Measurements from ENCODE around the gene ABCA13. TPM values are rescaled to one million over a fixed set of nuclear protein-coding genes. Genes with fewer than 3 reads are reported as not detected.

The ABCA13 gene
- total and polyA plus RNA-seq, 2 of the 4 experiments (the other 2 are of a cell fraction), result under 0.01 to 0.07 TPM

GRCh38 chr7:48587475-48587874 is 416.2 kb downstream of the ABCA13 start:
- Histone ChIP-seq H3K4me3 (ENCODE audit: insufficient read depth, low read depth, low read length) (no peak overlapping the region), H3K79me1 (ENCODE audit: low read depth in 1 of 2, low read length in 2 of 2) (no peaks in the 10 kb centered on the region), H3K4ac (ENCODE audit: low read depth, low read length) (no peak overlapping the region), H4K8ac (ENCODE audit: low read depth in 2 of 2, low read length in 2 of 2) (no peak overlapping the region), H3K9me3 (ENCODE audit: control insufficient read depth, insufficient read depth, low read length) (no peaks in the 10 kb centered on the region), H3K9me1 (ENCODE audit: insufficient read depth, low read length) (no peaks in the 10 kb centered on the region), H3K9ac (ENCODE audit: low read depth, low read length) (no peak overlapping the region), H3K14ac (replicated peaks; ENCODE audit: low read depth, low read length) (no peak overlapping the region), H3K23ac (ENCODE audit: low read depth, low read length) (no peak overlapping the region), H3K56ac (ENCODE audit: extremely low read depth, insufficient read depth, low read length) (no peak overlapping the region), H2AK9ac (replicated peaks; ENCODE audit: low read depth, low read length, poor library complexity) (no peak overlapping the region), H3K27ac (ENCODE audit: insufficient read depth, low read length) (no peak overlapping the region), H3K36me3 (ENCODE audit: control insufficient read depth, insufficient read depth, low read length) (no peaks in the 10 kb centered on the region), H2BK20ac (ENCODE audit: low read depth, low read length) (no peak overlapping the region), H4K20me1 (ENCODE audit: insufficient read depth, low read length) (no peaks in the 10 kb centered on the region), H2BK120ac (ENCODE audit: low read depth, low read length) (no peak overlapping the region), H4K91ac (ENCODE audit: insufficient read depth, low read depth, low read length) (no peak overlapping the region), H3K4me2 (ENCODE audit: low read depth, low read length) (no peak overlapping the region), H3K18ac (ENCODE audit: low read depth, low read length) (no peak overlapping the region), H3K27me3 (ENCODE audit: control insufficient read depth, insufficient read depth, low read length) (no peaks in the 10 kb centered on the region), H3K4me1 (ENCODE audit: control insufficient read depth, insufficient read depth, low read length) (no peaks in the 10 kb centered on the region), H2AFZ (replicated peaks; ENCODE audit: low read length, poor library complexity) (no peak overlapping the region), H2BK15ac (ENCODE audit: low read depth, low read length) (no peak overlapping the region), H2AK5ac (ENCODE audit: low read depth, low read length) (no peak overlapping the region), H2BK5ac (ENCODE audit: low read depth, low read length, poor library complexity, severe bottlenecking) (no peak overlapping the region), H4K5ac (ENCODE audit: low read depth, low read length) (no peak overlapping the region)
- ATAC-seq (ENCODE audit: low read depth) (no peak), DNase-seq (no peak)
- dilution Hi-C loops (cut with HindIII; ENCODE audit: low sequenced_read_pairs, unreplicated experiment), result no loop called here
- no TSS peak for BruUV-seq (replicated peaks)
- TF ChIP-seq NFE2L2 (IDR thresholded peaks at IDR 0.05; ENCODE audit: low read depth, low read length) (no peak), CTCF (conservative IDR thresholded peaks at IDR 0.05; ENCODE audit: low read depth, low read length) (no peak), RAD21 (IDR thresholded peaks at IDR 0.05; ENCODE audit: low read length) (no peak), CHD1 (IDR thresholded peaks at IDR 0.05; ENCODE audit: low read depth, low read length) (no peak), FOS (IDR thresholded peaks at IDR 0.05; ENCODE audit: low read depth, low read length) (no peak), MXI1 (IDR thresholded peaks at IDR 0.05; ENCODE audit: borderline replicate concordance, low read depth, low read length) (no peak), POLR2A (IDR thresholded peaks at IDR 0.05; ENCODE audit: low read depth, low read length) (no peak), RCOR1 (IDR thresholded peaks at IDR 0.05; ENCODE audit: insufficient replicate concordance, low read length) (no peak), RFX5 (IDR thresholded peaks at IDR 0.05; ENCODE audit: low read depth, low read length) (no peak), ELK1 (IDR thresholded peaks at IDR 0.05; ENCODE audit: borderline replicate concordance, low read depth, low read length) (no peak), USF2 (IDR thresholded peaks at IDR 0.05; ENCODE audit: low read depth, low read length) (no peak), MAFK (IDR thresholded peaks at IDR 0.05; ENCODE audit: low read depth, low read length) (no peak)
- intact Hi-C loops (cut with micrococcal nuclease), result no loop called here
- in situ Hi-C loops (cut with MboI; ENCODE audit: low sequenced_read_pairs), result no loop called here
- ChIA-PET POLR2A (ENCODE audit: unreplicated experiment) (no interaction called here), CTCF (no interaction called here)
